HG03520 (cell line): Measurements from ENCODE around the gene TP73.
"Not testable (repeated sequence)": the region's sequence is repeated elsewhere in the genome, so short reads cannot be mapped to it uniquely, and the experiment has no call there.

Experiments
- ATAC-seq: cut with Tn5 transposase; IDR thresholded peaks from one replicate; pipeline ENCODE4 v1.9.1; 2021; ENCODE audit warnings: mild to moderate bottlenecking, moderate library complexity; ENCODE audit not compliant: unreplicated experiment

The TP73 gene

DNA sequence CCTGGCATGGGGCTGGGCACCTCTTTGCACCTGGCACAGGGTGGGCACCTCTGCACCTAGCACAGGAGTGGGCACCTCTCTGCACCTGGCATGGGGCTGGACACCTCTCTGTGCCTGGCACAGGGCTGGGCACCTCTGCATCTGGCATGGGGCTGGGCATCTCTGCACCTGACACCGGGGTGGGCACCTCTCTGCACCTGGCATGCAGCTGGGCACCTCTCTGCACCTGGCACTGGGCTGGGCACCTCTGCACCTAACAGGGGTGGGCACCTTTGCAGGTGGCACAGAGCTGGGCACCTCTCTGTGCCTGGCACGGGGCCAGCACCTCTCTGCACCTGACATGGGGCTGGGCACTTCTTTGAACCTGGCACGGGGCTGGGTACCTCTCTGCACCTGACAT, 70.5 kb downstream of the TP73 start:
- no peak for ATAC-seq

DNA sequence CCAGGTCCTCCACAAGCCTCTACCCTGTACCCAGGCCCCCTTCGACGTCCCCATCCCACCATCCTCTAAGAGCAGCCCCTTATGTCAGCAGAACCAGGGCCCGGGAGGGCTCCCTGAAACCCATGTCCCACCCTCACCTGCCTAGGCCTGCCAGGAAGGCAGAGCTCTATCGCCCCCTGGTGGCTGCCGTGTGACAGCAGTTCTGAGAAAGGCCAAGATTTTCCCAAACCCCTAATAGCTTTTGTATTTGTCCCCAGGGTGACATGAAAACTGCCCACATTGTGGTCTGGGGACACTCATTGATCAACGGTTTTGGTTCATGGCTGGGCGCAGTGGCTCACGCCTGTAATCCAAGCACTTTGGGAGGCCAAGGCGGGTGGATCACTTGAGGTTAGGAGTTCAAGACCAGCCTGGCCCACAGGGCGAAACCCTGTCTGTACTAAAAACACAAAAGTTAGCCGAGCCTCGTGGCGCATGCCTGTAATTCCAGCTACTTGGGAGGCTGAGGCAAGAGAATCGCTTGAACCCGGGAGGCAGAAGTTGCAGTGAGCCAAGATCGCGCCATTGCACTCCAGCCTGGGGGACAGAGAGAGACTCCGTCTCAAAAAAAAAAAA, 72.2 kb downstream of the TP73 start:
- not testable (repeated sequence) for ATAC-seq

DNA sequence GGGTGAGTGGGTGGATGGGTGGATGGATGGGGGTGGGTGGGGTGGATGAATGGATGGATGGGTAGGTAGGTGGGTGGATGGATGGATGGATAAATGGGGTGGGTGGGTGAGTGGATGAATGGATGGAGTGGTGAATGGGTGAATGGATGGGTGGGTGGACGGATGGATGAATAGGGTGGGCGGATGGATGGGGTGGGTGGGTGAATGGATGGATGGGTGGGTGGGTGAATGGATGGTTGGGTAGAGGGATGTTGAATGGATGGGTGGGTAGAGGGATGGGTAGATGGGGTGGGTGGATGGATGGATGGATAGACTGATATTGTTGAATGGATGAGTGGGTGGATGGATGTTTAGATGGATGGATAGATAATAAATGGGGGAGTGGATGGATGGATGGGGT, 73.0 kb downstream of the TP73 start:
- no peak for ATAC-seq

DNA sequence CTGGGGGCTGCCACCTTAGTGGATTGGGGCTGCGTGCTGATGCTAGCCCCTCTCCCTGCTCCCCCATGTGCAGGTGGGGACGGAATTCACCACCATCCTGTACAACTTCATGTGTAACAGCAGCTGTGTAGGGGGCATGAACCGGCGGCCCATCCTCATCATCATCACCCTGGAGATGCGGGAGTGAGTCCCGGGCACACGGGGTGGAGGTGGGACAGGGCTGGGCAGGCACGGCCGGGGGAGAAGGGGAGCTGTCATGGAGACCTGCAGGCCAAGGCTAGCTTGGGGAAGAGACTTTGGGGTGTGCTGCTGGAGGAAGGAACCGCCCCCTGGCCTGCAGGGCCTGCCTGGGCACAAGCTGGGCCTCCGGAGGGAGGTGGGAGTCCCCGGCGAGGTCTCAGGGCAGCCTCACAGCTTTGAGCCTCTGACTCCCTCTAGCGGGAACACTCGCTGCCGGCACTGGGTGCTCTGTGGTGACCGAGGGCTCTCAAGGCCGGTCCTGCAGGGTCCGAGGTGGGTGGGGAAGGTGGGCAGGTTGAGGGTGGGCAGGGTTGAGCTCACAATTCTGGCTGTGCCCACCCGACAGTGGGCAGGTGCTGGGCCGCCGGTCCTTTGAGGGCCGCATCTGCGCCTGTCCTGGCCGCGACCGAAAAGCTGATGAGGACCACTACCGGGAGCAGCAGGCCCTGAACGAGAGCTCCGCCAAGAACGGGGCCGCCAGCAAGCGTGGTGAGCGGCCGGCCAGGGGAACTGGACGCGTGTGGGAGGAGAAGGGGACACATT, 74.9 kb downstream of the TP73 start:
- ATAC-seq: no peak

DNA sequence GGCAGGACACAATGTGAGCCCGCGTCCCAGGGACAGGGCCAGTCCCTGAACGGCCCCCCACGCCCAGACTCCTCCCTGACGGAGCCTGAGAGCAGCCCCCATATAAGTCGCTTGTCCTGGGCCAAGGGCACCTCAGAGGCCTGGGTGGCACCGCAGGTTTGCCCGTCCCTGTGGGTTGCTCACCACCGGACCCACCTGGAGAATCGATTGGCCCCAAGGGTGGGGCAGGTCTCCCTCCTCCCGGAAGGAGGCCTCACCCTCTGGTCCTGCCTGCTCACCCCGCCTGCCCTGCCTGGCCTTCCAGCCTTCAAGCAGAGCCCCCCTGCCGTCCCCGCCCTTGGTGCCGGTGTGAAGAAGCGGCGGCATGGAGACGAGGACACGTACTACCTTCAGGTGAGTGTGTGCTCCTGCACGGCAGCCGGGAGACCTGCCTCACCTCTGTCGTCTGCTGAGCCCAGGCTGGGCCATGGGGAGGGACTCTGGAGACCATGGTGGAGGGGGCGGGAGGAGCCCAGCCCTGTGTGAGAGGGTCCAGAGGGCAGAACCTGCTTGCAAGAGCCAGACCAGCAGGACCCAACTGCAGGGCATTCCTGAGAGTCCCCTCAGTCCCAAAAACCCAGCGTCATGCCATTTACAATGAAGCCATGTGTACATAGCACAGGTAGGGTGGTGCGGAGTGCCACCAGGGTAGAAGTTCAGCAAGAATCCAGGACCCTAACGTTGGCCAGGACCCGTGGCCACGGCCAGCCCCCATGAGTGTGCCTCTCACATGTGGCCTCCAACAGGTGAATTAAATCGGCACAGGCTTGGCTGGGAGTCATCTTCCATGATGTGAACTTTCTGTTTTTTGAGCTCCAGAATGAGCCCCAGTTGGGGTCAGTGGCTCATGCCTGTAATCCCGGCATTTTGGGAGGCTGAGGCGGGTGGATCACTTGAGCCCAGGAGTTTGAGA, 75.8 kb downstream of the TP73 start:
- ATAC-seq: no peak

DNA sequence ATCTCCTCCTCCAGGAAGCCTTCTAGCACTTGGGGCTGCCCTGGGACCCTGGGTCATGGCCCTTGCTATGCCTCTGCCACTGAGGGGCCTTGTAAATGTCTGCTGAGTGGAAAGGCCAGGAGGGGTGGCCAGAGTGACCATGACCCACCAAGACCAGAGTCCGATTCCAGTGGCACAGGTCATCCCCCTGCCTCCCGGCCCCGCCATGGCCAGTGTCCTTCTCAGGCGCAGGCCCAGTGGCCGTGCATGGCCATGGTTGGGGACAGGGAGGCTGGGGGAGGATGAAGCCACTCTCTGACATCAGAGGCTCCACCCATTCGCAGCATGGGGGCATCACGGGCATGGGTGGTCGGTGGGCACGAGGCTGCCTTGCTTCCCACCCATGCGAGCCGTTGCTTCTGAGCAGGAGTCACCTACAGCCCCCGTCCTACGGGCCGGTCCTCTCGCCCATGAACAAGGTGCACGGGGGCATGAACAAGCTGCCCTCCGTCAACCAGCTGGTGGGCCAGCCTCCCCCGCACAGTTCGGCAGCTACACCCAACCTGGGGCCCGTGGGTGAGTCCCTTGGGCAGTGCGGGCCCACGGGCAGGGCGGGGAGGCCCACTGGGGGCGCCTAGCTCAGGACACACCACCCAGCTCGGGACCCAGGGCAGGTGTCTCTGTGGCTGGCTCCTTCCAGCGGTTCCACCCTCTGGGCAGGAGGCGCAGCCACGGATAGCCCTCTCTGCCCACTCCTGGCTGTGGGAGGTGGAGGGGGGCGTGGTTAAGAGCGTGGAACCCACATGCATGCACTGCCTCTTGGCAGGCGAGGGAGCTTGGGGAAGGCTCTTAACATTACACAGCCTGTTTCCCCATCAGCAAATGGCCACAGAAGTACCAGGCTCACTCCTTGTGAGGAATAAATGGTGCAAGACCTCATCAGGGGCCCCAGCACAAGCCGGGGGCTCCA, 77.6 kb downstream of the TP73 start:
- no peak for ATAC-seq

DNA sequence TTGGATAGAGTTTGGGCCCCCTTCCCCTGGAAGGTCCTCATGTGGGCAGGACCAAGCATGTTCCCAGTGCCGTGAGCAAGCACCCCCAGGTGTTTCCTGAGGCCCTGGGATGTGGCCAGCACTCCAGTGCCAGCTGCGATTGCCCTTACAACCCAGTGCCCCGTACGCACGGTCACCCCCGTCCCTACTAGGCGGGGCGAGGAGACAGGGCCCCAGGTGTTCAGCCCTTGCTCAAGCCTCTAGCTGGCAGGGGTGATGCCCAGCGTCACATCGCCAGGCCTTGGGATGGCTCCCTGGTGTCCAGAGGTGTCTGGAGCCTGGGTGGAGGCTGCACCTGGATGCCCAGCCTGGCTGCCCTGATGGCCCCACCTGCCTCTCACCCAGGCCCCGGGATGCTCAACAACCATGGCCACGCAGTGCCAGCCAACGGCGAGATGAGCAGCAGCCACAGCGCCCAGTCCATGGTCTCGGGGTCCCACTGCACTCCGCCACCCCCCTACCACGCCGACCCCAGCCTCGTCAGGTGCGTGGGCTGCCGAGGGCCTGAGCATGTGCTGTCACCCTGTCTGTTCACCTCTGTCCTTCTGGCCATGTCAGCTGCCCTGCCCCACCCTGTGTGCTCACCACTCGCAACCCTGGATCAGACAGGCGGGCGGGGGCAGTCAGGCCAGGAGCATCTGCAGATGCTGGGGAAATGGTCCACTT, 78.4 kb downstream of the TP73 start:
- no peak for ATAC-seq

DNA sequence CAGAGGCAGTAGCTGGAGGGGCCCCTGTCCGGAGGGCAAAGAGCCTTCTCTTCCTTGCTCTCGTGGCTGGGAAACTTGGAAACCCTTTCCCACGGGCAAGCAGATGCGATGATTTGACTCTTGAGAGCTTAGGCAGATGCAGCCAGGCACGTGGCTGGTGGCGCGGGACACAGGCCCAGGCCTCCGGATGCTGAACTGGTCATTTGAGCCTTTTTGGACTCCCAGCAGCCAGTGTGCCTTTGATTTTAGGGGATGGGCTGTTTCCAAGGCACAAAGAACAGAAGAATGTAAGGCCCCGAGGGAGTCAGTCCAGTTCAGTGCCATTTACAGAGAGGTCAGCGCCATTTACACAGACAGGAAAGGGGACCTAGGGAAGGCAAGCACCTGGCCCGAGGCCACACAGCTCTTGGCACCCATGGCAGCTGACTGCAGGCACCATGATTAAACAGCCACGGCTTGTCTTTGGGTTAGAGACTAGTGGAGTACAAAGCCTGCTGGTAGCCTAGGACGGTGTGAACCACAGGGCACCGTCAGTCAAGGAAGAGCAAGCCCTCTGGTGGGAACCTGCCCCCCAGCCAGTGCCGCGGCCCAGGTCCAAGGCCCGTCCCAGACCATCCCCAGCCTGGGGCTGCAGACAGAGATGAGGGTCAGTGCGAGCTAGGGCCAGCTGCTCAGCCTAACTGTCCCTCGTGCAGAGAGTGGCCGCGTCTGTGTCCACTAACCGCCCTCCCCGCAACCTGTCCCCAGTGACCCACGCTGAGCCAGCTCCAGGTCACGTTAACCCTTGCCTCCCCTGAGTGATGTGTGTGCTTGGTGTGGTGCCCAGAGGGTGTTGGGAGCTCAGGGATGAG, 79.5 kb downstream of the TP73 start:
- ATAC-seq: no peak

DNA sequence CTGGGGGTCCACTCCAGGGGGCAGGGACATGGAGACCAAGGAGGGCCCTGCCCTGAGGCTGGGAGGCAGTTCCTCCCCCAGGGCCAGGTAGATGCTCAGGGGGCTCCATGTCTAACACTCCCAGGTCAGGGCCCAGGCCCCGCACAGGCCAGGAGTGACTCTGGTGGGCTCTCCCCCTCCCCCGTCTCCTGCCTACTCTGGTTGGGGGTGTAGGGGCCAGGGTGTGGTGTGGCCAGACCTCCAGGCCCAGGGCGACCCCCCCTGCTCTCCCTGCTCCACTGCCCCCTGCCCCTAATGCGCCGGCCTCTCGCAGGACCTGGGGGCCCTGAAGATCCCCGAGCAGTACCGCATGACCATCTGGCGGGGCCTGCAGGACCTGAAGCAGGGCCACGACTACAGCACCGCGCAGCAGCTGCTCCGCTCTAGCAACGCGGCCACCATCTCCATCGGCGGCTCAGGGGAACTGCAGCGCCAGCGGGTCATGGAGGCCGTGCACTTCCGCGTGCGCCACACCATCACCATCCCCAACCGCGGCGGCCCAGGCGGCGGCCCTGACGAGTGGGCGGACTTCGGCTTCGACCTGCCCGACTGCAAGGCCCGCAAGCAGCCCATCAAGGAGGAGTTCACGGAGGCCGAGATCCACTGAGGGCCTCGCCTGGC, 80.2 kb downstream of the TP73 start:
- ATAC-seq: no peak

DNA sequence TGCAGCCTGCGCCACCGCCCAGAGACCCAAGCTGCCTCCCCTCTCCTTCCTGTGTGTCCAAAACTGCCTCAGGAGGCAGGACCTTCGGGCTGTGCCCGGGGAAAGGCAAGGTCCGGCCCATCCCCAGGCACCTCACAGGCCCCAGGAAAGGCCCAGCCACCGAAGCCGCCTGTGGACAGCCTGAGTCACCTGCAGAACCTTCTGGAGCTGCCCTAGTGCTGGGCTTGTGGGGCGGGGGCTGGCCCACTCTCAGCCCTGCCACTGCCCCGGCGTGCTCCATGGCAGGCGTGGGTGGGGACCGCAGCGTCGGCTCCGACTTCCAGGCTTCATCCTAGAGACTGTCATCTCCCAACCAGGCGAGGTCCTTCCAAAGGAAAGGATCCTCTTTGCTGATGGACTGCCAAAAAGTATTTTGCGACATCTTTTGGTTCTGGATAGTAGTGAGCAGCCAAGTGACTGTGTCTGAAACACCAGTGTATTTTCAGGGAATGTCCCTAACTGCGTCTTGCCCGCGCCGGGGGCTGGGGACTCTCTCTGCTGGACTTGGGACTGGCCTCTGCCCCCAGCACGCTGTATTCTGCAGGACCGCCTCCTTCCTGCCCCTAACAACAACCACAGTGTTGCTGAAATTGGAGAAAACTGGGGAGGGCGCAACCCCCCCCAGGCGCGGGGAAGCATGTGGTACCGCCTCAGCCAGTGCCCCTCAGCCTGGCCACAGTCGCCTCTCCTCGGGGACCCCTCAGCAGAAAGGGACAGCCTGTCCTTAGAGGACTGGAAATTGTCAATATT, 81.0 kb downstream of the TP73 start:
- ATAC-seq: no peak

DNA sequence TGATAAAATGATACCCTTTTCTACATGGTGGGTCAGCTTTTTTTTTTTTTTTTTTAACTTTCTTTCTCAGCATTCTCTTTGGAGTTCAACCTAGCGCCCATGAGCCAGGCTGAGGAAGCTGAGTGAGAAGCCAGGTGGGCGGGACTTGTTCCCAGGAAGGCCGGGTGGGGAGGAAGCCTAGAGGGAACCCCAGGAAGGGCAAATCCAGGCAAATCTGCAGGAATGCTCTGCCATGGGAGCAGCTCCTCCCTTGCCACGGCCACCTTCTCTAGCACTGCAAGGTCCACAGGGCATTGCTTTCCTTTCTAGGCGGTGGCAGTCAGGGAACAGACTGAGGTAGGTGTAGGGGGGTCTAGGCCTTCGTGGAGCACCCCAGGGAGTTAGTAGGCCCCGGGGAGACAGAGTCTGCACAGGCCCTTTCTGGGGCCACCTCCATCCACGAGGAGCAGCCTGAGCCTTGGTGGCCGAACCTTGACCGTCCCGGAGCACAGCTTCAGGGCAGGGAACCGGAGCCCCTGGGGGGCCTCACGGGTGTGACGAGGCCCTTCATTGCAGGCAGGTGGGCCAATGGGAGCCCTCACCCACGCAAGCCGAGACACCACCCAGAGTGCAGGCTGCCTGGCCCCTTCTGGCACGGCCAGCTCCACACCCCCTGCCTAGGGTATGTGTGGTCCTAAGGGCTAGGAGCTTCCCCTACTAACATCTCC, 81.7 kb downstream of the TP73 start:
- no peak for ATAC-seq

DNA sequence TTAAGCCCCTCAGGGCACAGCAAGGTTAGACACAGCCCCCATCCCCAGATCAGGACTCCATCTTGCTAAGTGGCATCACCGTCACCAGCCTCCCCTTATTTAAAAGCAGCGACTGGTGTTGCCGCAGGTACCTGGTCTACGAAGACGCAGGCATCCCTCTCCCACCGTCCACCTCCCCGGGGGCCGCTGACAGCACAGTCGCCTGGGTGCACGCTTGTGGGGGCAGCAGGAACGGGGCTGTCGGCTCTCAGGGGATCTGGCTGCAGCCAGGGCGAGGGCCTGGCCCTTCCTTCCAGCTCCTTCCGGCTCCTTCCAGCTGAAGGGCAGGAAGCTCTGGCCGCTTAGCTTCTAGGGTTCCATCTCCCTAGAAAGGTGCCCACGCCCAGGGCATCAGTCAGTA, 82.3 kb downstream of the TP73 start:
- ATAC-seq: no peak

DNA sequence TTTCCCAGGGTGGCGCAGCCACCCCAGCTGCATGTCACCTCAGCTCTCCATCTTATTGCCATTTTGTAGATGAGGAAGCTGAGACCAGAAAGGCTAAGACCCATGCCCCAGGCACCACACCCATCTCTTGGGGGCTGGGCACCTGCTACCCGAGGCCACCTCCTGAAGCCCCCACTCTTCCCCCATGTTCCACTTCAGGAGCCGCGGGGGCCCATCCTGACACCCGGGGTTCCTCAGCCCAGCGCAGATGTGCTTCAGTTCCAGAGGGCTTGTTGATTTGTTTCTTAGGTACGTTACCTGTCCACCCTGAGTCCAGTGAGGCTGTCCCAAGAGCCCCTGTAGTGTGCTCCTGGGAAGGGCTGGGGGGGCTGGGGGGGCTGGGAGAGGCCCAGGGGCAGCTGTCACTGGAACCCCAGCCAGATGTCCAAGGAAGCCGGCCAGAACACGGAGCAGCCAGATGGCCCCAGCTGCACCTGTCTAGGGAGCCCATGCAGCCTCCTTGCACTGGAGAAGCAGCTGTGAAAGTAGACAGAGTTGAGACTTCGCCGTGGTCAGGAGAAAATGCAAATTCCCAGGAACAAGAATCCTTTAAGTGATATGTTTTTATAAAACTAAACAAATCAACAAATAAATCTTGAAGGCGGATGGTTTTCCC, 82.8 kb downstream of the TP73 start:
- no peak for ATAC-seq

DNA sequence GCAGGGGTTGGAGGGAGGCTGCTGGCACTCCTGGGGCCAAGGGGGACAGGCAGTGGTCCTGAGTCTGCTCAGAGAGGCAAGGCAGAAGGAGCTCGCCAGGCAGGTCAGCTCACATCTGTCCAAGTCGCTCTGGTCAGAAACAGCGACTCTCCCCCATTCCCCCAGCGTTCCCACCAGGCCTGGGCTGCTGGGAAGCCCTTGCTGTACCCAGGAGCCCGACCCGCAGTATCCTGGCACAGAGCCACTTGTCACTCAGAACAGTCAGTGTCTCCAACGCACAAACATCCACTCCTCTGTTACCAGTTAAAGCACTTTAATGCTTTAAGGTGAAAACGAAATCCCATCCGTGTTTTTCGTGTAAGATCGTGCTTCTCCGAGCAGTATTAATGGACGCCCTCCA, 83.4 kb downstream of the TP73 start:
- ATAC-seq: no peak

DNA sequence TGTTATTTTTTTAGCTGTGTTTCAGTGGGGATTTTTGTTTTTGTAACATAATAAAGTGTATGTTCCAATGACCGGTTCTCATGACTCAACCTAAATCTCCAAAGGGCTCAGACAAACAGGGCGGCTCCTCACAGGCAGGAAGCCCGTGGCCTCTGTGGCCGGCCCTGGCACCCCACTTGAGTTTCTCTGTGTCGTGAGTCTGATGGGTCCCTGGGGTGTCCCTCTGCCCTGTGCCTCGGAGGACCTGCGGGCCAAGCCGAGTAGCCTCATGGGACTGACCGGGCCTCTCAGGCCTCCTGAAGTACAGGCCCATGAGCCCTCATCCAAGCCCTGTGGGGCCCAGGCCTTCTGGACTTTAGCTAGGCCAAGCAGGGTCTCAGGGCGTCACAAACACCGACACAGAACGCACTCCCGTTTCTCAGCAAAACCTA, 83.8 kb downstream of the TP73 start:
- no peak for ATAC-seq

DNA sequence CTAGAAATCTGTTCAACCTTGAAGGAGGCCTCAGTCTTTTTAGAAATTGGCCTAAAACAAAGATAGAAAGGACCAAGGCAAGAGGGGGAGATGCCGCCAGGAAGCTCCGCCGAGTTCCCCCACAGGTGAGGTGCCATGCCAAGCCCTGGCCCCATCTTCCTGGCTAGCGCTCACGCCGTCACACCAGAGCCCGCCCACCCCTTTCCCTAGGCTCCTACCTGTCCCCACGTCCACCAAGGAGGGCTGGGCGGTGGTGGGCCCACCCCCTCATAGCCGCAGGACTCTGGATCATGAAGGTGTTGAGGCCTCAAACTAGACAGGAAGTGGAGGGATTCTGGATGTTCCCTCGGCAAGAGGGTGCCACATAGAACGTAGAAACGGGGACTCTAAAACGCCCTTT, 84.4 kb downstream of the TP73 start:
- no peak for ATAC-seq

DNA sequence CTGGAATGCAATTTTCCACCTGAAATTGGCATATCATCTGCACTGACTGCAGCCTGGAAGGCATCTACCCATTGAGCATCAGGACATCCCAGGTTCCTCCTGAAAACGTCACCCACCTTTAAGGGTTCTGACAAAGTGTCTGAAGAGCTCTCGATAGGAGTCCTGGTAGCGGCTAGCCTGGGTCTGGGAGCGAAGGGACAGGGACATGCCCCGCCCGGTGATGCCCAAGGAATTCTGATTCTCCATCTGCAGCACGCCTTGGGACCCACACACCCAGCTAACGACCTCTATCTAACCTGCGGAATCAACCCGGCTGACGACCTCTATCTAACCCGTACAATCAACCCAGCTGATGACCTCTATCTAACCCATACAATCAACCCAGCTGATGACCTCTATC, 86.6 kb downstream of the TP73 start:
- ATAC-seq: no peak
